GM18867 (cell line): ENCODE results near the gene SERINC3.
"Not testable (repeated sequence)": the region's sequence is repeated elsewhere in the genome, so short reads cannot be mapped to it uniquely, and the experiment has no call there.

Experiments
- ATAC-seq: cut with Tn5 transposase; IDR thresholded peaks from one replicate; pipeline ENCODE4 v1.9.1; 2021; ENCODE audit warnings: mild to moderate bottlenecking, moderate library complexity; ENCODE audit not compliant: unreplicated experiment

The SERINC3 gene

DNA sequence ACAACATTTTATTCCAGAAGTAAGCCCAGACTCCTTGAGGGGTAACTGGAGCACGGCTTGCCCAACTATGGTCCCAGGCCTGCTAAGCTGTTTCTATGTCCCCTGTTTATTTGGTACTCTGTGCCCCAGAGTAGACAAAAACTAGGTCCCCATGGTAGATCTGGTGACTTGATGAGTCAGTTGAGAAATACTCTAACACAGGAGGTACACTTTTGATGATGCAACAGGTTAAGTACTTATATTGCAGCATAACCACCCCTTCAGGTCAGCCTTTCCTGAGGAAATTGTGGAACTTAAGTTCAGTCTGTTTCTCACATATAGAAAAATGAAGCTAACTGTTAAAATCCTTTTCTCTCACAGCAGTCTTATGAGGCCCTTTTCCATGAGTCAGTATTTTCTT lies 26.6 kb downstream of the SERINC3 start:
- no peak for ATAC-seq

DNA sequence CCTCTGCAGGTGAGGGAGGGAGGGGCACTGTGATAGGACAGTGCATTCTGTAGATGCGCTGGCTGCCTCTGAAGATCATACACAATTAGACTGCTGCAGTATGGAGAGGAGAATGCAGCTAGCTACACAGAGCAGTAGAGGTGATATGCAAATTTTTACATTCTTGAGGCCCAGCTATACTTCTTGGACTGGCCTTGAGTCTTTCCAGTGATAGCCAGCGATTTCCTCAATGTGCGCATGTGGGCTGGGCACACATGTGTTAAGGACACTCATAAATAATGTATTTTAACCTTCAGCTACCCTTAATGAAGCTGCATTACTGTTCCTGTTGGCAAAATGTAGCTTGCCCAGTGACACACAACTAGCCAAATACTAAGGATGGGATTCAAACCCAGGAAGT lies 27.2 kb downstream of the SERINC3 start:
- no peak for ATAC-seq

DNA sequence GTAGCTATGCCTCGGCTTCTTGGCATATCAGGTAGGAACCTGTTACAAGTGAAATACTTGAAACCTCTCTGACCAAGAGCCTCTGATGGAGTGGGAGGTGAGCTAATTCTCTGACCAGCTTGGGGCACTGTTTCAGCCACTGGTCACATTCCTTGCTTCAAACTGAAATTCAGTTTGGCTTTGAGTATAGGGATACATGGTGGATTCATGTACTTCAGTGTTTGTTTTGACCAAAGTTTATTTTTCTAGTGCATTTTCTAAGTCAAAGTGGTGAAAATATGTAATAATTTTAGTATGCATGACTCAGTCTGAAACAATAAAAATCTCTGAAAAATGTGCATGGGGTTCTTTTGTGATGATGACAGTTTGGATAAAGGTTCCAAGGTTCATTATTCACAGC lies 27.6 kb downstream of the SERINC3 start:
- ATAC-seq, result no peak

DNA sequence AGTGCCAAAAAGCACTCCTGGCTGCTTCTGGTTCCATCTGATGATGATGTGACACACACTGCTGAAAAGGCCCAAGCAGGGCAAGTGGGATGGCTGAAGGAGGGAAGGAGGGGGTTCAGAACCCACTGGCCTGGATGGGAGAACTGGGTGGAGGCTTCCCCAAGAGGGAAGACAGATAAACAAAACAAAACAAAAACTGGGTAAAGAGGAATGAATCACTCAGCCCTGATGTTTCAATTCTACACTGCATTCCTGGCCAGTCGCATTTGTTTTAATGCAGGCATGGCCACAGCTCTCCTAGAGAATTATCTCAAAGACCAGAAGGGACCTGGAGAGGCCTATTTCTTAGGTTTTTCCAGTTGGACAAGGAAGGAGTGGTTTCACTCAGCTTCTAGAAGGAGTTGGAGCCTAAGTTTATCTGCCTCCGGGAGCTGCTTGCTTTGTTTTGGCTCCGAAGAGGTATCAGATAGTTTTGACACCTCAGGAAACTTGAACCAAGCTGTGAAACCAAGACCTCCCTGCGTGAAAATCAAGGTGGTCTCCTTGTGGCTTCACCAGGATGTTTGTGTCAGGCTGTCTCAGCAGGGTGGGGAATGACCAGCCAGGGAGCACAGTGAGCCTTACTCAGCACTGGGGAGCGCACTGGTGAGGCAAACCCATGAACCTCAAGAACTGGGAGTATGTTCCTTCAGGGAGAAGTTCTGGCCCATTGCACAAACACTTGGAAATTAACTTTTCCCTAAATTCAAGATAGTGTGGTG lies 30.1 kb downstream of the SERINC3 start:
- no peak for ATAC-seq

DNA sequence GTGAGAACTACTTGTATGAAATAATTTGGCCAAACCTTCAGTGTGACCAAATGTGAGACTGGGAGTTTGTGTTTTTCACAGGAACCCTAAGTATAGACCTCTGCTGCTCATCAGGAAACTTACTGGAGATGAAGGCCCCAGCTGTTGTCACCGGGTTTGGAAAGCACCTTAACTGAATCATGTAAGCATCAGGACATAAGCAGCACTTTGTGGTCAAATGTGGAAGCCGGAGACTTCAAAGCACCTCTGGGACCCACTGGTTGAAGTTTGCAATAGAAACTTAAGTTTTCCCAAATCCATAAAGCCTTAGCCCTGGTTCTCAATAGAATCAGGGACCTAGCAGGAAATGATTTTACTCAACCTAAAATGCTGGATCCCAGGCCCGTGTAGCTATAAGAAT lies 31.9 kb downstream of the SERINC3 start:
- ATAC-seq, result no peak

DNA sequence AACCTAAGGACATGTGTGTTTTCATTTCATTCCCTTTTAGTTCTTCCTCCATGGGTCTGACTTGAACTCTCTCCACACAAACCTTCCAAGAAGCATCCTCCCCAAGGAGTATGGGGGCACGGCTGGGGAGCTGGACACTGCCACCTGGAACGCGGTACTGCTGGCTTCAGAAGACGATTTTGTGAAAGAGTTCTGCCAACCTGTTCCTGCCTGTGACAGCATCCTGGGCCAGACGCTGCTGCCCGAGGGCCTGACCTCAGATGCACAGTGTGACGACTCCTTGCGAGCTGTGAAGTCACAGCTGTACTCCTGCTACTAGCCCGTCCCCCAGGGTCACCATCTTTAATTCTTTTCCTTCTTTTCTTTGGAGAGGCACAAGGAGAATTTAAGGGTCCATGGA lies 32.6 kb downstream of the SERINC3 start:
- ATAC-seq, result no peak

DNA sequence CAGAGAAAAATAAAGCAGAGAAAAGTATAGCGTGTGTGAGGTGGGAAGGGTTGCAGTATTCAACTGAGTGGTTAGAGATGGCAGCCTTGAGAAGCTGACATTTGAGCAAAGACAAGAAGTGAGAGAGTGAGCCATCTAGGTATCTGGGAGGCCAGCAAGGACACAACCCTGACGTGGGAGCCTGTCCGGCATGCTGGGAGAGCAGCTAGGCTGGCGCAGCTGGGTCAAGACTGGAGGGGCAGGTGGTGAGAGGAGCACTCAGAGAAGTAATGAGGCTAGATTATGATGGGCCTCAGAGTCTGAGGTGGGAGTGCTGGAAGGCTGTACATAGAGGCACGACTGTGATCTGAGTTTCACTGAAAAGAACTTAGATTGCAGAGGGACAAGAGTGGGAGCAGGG lies 33.3 kb downstream of the SERINC3 start:
- no peak for ATAC-seq

DNA sequence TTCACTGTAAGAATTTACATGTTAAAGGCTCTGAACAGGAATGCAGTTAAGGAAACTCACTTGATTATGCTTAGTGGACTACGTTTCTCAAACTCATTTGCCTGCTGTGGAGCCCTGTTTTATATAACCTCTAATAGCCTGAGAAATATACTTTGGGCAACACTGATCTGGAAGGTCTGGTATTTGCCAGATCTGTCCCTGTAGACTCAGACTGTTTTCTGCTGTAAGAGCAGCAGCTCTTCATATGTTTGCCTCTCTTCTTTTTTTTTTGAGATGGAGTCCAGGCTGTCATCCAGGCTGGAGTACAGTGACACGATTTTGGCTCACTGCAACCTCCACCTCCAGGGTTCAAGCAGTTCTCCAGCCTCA lies 36.1 kb downstream of the SERINC3 start:
- no peak for ATAC-seq

DNA sequence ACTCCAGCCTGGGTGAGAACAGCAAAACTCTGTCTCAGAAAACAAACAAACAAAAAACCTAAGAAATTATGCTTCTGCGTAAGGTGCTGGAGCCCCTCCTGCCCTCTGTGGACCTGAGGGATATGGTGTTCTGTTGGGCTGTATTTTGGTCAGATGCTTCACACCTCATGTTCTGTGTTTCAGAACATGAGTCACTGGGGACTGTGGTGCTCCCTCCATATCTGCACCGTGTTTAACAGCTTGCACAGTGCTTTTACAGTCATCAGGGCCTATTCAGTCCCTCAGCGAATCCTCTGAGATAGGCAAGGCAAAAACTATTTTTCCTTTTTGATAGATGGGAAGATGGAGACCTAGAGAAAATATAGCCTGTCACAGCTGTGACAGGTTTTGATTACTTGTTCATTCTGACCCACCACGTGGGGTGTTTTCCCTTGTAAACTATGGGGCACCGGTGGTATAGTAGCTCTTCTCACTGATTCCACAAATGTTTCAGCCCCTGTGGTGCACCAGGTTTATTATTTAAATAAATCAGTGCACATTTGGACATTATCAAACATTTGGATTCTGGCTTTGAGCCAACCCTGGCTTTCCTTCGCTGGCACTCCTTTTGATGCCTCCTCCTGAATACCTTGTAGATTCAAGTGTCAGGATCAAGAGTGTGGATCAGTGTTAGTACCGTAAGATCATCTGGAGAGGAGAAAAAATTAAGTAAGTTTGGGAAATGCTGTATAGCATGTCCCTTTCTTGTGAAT lies 36.6 kb downstream of the SERINC3 start:
- ATAC-seq, result no peak

DNA sequence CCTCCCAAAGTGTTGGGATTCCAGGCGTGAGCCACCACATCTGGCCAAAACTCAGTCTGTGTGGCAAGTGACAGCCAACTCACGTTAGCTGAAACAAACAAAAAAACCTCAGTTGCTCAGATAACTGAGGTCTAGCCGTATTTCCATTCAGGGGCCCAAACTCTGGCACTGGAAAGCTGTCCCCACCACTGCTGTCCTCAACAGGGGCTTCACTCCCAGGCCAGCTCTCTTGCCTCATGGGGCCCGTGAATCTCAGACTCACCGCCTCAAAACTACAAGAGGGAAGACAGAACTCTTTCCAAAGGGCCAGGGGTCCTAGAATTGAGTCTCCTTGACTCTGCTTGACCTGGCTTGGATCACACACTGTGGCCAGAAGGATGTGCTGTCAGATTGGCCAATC lies 38.8 kb downstream of the SERINC3 start:
- ATAC-seq, result no peak

DNA sequence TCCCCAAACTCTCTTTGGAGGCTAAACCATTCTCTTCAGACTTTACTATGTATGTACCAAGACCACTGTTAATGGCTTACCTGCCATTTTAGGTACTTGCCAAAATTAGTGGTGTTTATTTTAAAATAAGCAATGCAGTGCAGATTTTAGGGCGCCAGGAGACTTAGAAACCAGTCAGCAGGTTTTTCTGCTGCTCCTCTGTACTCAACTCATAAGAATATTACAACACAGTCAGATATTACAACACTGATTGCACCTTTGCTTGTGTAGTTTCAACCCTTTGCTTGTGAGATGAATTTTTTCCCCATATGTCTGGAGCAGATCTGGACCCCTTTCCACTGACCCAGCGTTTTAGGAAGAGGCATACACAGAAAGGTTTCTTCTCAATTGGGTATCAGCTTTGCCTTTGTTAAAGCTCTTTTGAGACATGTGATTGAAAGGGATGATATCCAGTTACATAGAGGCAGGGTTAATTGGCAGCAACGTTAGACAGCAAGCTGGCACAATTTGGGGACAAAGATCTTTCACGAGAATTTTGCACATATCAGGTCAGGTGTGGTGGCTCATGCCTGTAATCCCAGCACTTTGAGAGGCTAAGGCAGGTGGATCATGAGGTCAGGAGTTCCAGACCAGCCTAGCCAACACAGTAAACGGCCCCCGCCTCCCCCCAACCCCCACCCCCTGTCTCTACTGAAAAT lies 40.0 kb downstream of the SERINC3 start:
- ATAC-seq, result no peak

DNA sequence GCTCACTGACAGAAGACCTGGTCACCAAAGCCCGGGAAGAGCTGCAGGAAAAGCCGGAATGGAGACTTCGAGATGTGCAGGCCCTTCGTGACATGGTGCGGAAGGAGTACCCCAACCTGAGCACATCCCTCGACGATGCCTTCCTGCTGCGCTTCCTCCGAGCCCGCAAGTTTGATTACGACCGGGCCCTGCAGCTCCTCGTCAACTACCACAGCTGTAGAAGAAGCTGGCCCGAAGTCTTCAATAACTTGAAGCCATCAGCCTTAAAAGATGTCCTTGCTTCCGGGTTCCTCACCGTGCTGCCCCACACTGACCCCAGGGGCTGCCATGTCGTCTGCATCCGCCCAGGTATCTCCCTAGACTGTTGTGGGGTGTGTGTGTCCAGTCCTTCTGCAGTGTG lies 41.8 kb downstream of the SERINC3 start:
- ATAC-seq, result no peak

DNA sequence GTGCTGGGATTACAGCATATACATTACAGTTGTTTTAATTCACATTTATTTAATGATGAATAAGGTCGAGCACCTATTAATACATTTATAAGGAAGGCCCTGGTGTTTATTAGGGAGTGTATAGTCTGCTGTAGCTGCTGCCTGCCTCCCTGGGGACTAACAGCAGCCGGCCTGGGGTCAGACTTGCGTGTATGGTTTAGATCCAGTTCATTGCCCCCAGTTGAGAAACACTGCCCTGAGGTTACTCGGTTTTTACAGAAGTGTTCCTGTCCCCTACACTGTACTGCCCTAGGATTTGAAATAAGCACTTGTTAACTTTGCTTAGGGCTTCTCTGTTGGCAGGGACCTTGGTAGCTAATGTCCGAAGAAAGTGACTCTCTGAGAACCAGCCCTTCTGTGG lies 42.2 kb downstream of the SERINC3 start:
- no peak for ATAC-seq

DNA sequence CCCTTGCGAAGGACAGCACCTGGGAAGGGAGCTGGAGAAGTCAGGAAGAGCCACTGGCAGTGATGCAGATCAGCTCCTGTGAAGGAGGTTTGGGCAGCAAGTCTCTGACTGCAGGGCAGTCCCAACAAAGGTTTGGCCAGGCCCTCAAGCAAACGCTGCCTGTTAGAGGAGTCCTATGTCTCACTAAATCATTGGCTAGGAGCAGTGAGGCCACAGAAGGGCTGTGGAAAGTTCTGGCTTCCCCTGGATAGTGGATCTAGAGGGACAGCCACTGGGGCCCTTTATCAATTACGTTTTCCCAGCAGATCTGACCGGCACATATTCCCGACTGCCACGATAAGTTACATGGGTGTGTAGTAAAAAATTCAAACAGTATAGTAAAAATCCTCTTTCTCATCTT lies 43.7 kb downstream of the SERINC3 start:
- no peak for ATAC-seq

DNA sequence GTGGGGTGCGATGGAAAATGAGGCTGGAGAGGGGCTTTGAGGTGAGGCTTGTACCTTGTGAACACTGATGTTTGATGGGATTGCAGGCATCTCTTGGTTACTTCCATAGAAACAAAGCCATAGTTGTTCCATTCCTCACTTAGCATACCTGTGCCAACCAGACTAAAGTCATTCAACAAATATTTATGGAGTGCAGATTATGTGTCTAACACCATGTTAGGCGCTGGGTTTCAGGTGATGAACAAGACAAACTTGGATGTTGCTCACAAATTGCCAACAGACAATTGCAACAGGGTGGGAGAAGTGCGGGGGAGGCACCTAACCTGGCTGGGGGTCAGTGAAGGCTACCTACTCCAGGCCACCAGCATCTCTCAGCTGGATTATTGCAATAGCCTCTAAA lies 44.7 kb downstream of the SERINC3 start:
- ATAC-seq, result no peak

DNA sequence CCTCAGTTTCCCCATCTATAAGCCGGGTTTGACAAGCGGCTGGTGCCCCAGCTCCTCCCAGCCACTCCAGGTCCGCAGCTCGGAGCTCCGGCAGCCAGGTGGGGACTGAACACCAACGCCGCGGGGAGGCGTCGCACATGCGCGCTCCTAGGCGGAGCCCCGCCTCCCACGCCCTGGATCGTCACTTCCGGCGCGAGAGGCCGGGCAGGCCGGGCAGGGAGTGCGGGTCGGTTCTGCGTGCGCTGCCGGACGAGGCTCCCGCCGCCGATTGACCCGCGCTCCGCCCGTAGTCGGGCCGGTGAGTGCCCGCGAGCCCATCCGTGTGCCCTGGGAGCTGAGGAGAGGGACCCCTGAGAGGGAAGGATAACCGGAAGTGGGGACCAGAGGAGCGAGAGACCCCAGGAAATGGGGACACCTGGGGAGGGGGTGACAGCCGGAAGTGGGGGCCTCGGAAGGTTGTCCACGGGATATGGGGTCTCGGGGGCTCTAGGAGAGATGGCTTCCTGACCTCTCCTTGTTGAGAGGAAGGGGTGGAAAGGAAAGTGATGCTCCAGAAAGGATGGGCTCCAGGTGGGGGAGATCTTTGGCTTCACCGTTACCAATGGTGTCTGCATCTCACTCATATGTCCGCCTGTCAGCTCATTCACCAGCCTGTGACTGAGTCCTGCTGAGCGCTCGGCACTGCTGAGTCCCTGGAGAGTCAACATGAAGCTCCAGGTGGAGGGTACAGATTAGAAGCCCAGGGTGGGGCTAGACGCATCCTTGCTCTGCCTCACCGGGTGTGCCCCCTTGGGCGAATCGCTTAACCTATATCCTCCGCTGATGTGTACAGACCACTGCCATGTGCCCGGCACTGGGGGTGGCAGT lies 45.9 kb downstream of the SERINC3 start, which contains the start of gene TTPAL:
Gene TTPAL, plus strand, starts transcription at position 181 of the 867 bp plus-strand sequence. CDS start 4,126 bp downstream, outside the sequence.
- peak; percentile 95 for ATAC-seq

DNA sequence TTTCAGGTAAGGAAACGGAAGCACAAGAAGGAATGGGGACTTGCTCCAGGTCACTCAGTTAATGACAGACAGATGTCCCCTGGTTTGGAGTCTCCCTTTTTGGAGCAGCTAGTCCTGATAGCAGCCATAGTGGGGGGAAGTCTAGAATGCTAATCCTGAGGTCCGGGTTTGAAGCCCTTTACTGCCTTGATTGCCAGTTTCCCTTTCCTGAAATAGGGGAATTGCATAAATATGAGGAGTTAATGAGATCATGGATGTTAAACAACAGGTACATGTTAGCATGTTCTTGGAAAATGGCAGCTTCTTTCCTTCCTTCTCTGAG lies 46.5 kb downstream of the SERINC3 start:
- ATAC-seq, result no peak

DNA sequence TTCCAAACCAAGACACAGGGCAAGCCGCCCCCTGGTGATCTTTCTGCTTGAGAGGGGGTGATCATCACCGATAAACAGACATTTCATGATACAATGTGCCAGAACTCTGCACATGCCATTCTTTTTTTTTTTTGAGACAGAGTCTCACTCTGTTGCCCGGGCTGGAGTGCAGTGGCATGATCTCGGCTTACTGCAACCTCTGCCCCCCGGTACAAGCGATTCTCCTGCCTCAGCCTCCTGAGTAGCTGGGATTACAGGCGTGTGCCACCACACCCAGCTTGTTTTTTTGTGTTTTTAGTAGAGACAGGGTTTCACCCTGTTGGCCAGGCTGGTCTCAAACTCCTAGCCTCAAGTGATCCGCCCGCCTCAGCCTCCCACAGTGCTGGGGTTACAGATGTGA lies 49.6 kb downstream of the SERINC3 start:
- ATAC-seq, result not testable (repeated sequence)

DNA sequence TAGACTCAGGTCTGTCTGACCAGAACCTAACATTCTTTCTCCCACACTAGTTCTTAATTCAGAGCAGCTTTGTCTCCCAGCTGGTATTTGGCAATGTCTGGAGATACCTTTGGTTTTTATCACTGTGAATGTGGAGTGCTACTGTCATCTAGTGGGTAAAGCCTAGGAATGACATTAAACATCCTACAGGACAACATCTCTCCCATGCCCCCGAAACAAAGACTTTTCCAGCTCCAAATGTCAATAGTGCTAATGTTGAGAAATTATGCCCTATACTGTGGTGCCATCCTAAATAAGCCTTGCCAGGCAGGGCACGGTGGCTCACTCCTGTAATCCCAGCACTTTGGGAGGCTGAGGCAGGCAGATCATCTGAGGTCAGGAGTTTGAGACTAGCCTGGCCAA lies 50.4 kb downstream of the SERINC3 start:
- no peak for ATAC-seq

DNA sequence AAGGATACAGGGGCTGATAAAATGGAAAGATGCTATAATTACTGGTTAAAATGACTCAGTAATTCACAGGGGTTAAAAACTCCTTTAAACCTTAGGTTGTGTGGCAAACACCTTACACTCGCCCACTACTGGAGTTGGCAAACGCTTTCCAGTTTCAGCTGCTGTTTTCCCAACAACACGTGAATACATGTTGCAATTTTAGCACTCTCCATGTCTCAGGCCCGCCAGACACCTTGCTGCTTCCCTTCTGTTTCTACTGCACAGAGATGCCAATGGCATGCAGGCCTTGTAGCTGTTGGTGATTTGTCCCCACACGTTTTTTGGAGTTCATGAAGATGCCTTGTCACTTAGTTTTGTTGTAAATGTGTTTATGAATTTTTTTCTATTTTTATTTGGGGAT lies 51.5 kb downstream of the SERINC3 start:
- ATAC-seq, result no peak
